ENCODE results near the gene CD3D. TPM values are rescaled to one million over a fixed set of nuclear protein-coding genes. Genes with fewer than 3 reads are reported as not detected.

Gene CD3D
- total RNA-seq = 100 to 1,000 TPM; 489 to 557 TPM

DNA sequence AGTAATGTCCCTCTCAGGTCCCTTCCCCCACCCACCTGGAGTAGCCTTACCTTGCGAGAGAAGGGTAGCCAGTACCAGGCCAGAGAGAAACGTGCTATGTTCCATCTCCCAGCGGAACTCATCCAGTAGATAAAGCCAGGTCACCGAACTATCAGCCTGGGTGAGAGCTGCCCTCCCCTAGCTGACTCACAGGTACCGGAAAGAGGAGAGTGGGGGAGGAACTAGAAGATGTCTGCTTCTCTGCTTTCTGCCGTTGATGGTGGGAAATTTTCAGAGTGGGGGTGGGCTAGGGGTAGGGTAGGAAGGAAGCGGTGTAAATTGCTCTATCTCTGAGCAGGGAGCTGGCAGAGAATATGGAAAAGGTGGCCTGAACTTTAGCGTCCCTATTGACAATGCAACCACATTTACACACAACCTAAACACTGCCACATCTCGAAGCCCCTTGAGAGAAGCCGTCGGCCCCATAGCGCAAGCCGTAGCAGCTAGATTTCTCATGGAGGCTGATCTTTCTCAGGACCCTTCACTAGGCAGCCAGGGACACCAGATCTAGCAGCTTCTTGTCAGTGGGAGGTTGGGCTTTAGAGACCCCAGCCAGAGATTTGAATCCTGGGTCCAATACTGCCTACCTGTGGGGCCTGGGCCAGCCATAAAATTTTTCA lies at the start of gene CD3D:
CD3D (minus strand) TSS at position 203 of the 659 bp plus-strand sequence; CDS start at position 105, 98 bp downstream.
- ChIA-PET CTCF (interaction anchor here (0.8 to 5.6 kb wide), 11 partner anchors 17 to 146 kb away, joined by 3 to 24 read pairs (median 4); partner anchors contain the start of genes CD3E, JAML and UBE4A), POLR2A (interaction anchor here (0.6 to 2.2 kb wide), 3 partner anchors 31 to 37 kb away, joined by 3 to 17 read pairs (median 4); partner anchors contain the start of gene CD3E)
- H3K36me3 Mint-ChIP-seq (ENCODE audit: low read depth) = peaks cover 74% of the 10 kb centered on the region
- peak; percentile 77 for DNase-seq
- no peaks in the 10 kb centered on the region for H3K27me3 Mint-ChIP-seq
- peaks cover 65% of the 10 kb centered on the region for H3K4me1 Mint-ChIP-seq
- H3K4me3 Mint-ChIP-seq = peak within 1 kb of the TSS; percentile 94
- peak within 1 kb of the TSS; percentile 98 for H3K27ac Mint-ChIP-seq
- H3K9me3 Mint-ChIP-seq = no peaks in the 10 kb centered on the region

- POLR2A ChIA-PET = no interaction called here
- peaks cover 70% of the 10 kb centered on the region for H3K36me3 Mint-ChIP-seq (ENCODE audit: low read depth)
- no peak for DNase-seq
- H3K9me3 Mint-ChIP-seq = no peaks in the 10 kb centered on the region
- CTCF ChIA-PET = interaction anchor here (0.7 kb wide), 1 partner anchor 8 kb away, joined by 4 read pairs; no protein-coding TSS in a partner anchor
- no peak overlapping the region for H3K4me3 Mint-ChIP-seq
- H3K4me1 Mint-ChIP-seq = no peaks in the 10 kb centered on the region
- H3K27me3 Mint-ChIP-seq = no peaks in the 10 kb centered on the region
- no peak overlapping the region for H3K27ac Mint-ChIP-seq
Measured at GRCh38 chr11:118383657-118384056, 41.2 kb upstream of the CD3D start.

- H3K36me3 Mint-ChIP-seq (ENCODE audit: low read depth) = peaks cover 68% of the 10 kb centered on the region
- H3K27me3 Mint-ChIP-seq = no peaks in the 10 kb centered on the region
- ChIA-PET CTCF (interaction anchor here (0.7 to 1.7 kb wide), 3 partner anchors 18 to 211 kb away, joined by 3 to 4 read pairs (median 3); no protein-coding TSS in a partner anchor), POLR2A (no interaction called here)
- no peaks in the 10 kb centered on the region for H3K4me1 Mint-ChIP-seq
- DNase-seq = no peak
- no peak overlapping the region for H3K4me3 Mint-ChIP-seq
- no peaks in the 10 kb centered on the region for H3K9me3 Mint-ChIP-seq
- no peak overlapping the region for H3K27ac Mint-ChIP-seq
Measured at GRCh38 chr11:118382954-118383353, 40.4 kb upstream of the CD3D start.

DNA sequence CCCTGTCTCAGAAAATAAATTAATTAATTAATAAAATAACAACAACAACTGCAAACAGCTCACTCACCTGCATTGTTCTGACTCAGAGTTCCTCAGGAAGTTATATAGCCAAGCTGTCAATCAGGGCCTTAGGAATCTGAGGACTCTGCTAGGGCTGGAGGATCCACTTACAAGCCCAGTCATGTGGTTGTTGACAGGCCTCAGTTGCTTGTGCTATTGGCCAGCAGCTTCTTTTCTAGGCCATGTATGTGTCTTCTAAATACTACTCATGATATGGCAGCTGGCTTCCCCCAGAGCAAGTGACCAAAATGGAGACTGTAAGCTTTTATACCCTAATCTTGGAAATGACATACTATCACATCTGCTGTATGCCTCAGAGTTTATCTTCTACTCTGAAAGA lies 38.1 kb upstream of the CD3D start:
- no peak for DNase-seq
- Mint-ChIP-seq H3K27me3 (no peaks in the 10 kb centered on the region), H3K4me3 (no peak overlapping the region), H3K36me3 (ENCODE audit: low read depth) (peaks cover 63% of the 10 kb centered on the region), H3K4me1 (peaks cover 4% of the 10 kb centered on the region), H3K9me3 (no peaks in the 10 kb centered on the region), H3K27ac (no peak overlapping the region)
- ChIA-PET CTCF (interaction anchor here (1.0 to 1.5 kb wide), 5 partner anchors 15 to 182 kb away, joined by 3 to 4 read pairs (median 3); no protein-coding TSS in a partner anchor), POLR2A (no interaction called here)

GRCh38 chr11:118379497-118379896 lies 37.0 kb upstream of the CD3D start:
- no peaks in the 10 kb centered on the region for H3K9me3 Mint-ChIP-seq
- no peak for DNase-seq
- ChIA-PET POLR2A (no interaction called here), CTCF (interaction anchor here (1.1 to 1.5 kb wide), 3 partner anchors 17 to 181 kb away, joined by 3 to 4 read pairs (median 3); no protein-coding TSS in a partner anchor)
- no peak overlapping the region for H3K27ac Mint-ChIP-seq
- H3K4me1 Mint-ChIP-seq = peaks cover 4% of the 10 kb centered on the region
- H3K4me3 Mint-ChIP-seq = no peak overlapping the region
- H3K36me3 Mint-ChIP-seq (ENCODE audit: low read depth) = peaks cover 61% of the 10 kb centered on the region
- no peaks in the 10 kb centered on the region for H3K27me3 Mint-ChIP-seq

GRCh38 chr11:118375978-118376377 lies 33.5 kb upstream of the CD3D start:
- ChIA-PET POLR2A (no interaction called here), CTCF (interaction anchor here (0.9 to 1.0 kb wide), 2 partner anchors 13 to 30 kb away, joined by 3 to 4 read pairs; no protein-coding TSS in a partner anchor)
- Mint-ChIP-seq H3K4me1 (peaks cover 6% of the 10 kb centered on the region), H3K4me3 (no peak overlapping the region), H3K27ac (peak overlapping the region; percentile 19), H3K9me3 (no peaks in the 10 kb centered on the region), H3K36me3 (ENCODE audit: low read depth) (peaks cover 68% of the 10 kb centered on the region), H3K27me3 (no peaks in the 10 kb centered on the region)
- DNase-seq = no peak

GRCh38 chr11:118374729-118375128 lies 32.2 kb upstream of the CD3D start:
- ChIA-PET CTCF (interaction anchor here (1.1 to 3.1 kb wide), 2 partner anchors 12 kb away, joined by 4 to 16 read pairs; no protein-coding TSS in a partner anchor), POLR2A (no interaction called here)
- no peak for DNase-seq
- no peaks in the 10 kb centered on the region for H3K27me3 Mint-ChIP-seq
- H3K36me3 Mint-ChIP-seq (ENCODE audit: low read depth) = peaks cover 72% of the 10 kb centered on the region
- peaks cover 6% of the 10 kb centered on the region for H3K4me1 Mint-ChIP-seq
- H3K9me3 Mint-ChIP-seq = no peaks in the 10 kb centered on the region
- no peak overlapping the region for H3K4me3 Mint-ChIP-seq
- no peak overlapping the region for H3K27ac Mint-ChIP-seq

GRCh38 chr11:118373871-118374270 lies 31.4 kb upstream of the CD3D start:
- POLR2A ChIA-PET = no interaction called here
- no peaks in the 10 kb centered on the region for H3K27me3 Mint-ChIP-seq
- peaks cover 75% of the 10 kb centered on the region for H3K36me3 Mint-ChIP-seq (ENCODE audit: low read depth)

DNA sequence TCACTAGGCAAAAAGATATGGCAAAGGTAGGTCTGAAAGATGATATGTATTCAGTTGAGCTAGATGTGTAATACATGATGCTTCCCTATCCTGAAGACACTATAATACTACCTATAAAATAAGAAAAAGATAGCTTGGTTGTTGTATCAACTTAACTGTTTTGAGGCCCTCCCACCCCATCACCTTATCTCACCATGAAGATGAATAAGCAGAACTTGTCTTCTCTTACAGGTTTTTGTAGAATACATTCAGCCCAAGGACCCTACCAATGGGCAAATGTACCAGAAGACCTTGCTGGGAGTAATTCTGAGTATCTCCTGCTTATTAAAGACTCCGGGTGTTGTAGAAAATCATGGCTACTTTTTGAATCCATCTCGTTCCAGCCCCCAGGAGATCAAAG lies 30.8 kb upstream of the CD3D start:
- H3K27ac Mint-ChIP-seq = no peak overlapping the region
- H3K36me3 Mint-ChIP-seq (ENCODE audit: low read depth) = peaks cover 78% of the 10 kb centered on the region
- ChIA-PET CTCF (interaction anchor here (0.7 to 3.1 kb wide), 4 partner anchors 8 to 230 kb away, joined by 3 to 16 read pairs (median 4); partner anchors contain the start of gene UBE4A), POLR2A (no interaction called here)
- no peaks in the 10 kb centered on the region for H3K9me3 Mint-ChIP-seq
- DNase-seq = no peak
- H3K4me1 Mint-ChIP-seq = peaks cover 6% of the 10 kb centered on the region
- H3K27me3 Mint-ChIP-seq = no peaks in the 10 kb centered on the region
- no peak overlapping the region for H3K4me3 Mint-ChIP-seq

More at GRCh38 chr11:118373871-118374270, 31.4 kb upstream of the CD3D start:
- DNase-seq = no peak
- H3K9me3 Mint-ChIP-seq = no peaks in the 10 kb centered on the region
- H3K27ac Mint-ChIP-seq = no peak overlapping the region
- CTCF ChIA-PET = interaction anchor here (1.0 to 3.1 kb wide), 4 partner anchors 8 to 15 kb away, joined by 3 to 16 read pairs (median 4); partner anchors contain the start of gene UBE4A
- peaks cover 6% of the 10 kb centered on the region for H3K4me1 Mint-ChIP-seq
- H3K4me3 Mint-ChIP-seq = no peak overlapping the region

GRCh38 chr11:118370774-118371173 lies 28.3 kb upstream of the CD3D start:
- Mint-ChIP-seq H3K4me1 (peaks cover 6% of the 10 kb centered on the region), H3K27me3 (no peaks in the 10 kb centered on the region), H3K27ac (no peak overlapping the region), H3K9me3 (no peaks in the 10 kb centered on the region), H3K4me3 (no peak overlapping the region), H3K36me3 (ENCODE audit: low read depth) (peaks cover 73% of the 10 kb centered on the region)
- POLR2A ChIA-PET = no interaction called here
- DNase-seq = no peak
- CTCF ChIA-PET = no interaction called here

- Mint-ChIP-seq H3K4me1 (peaks cover 26% of the 10 kb centered on the region), H3K27ac (no peak overlapping the region), H3K27me3 (no peaks in the 10 kb centered on the region), H3K9me3 (no peaks in the 10 kb centered on the region), H3K4me3 (no peak overlapping the region), H3K36me3 (ENCODE audit: low read depth) (peaks cover 53% of the 10 kb centered on the region)
- ChIA-PET CTCF (interaction anchor here (1.2 kb wide), 1 partner anchor 168 kb away, joined by 3 read pairs; no protein-coding TSS in a partner anchor), POLR2A (no interaction called here)
- no peak for DNase-seq
Measured at GRCh38 chr11:118366287-118366686, 23.8 kb upstream of the CD3D start.

DNA sequence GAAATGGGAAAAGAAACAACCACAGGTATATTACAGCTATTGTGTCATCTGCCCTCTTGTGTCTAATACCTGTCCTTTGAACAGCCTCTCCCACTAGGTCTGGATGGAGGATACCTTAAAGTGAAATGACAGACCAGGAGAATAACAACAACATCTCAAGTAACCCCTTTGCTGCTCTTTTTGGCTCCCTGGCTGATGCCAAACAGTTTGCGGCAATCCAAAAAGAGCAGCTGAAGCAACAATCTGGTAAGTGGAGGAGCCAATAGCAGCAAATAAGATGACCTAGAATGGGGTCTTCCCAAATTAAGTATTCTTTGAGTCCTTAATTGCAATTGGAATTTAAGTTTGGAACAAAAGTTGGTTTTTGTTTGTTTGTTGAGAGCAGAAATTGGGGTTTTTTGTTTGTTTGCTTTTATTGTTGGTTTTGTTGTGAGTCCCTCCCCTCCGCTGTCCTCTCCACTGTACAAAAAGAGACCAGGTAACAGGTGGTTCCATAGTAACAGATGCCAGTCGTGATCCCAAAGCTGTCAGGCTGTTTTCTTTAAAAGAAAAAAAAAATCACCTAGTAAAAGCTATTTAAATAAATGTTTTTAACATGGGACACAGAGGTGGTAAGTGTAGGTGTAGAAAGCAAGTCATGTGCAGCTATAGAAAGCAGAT lies 22.6 kb upstream of the CD3D start:
- DNase-seq = no peak
- ChIA-PET POLR2A (interaction anchor here (0.6 kb wide), 1 partner anchor 507 kb away, joined by 5 read pairs; no protein-coding TSS in a partner anchor), CTCF (interaction anchor here (0.7 to 3.4 kb wide), 10 partner anchors 8 to 276 kb away, joined by 3 to 16 read pairs (median 4); no protein-coding TSS in a partner anchor)
- Mint-ChIP-seq H3K9me3 (no peaks in the 10 kb centered on the region), H3K4me3 (no peak overlapping the region), H3K27me3 (no peaks in the 10 kb centered on the region), H3K27ac (no peak overlapping the region), H3K36me3 (ENCODE audit: low read depth) (peaks cover 46% of the 10 kb centered on the region), H3K4me1 (peaks cover 35% of the 10 kb centered on the region)

Data from activated CD4-positive, alpha-beta T cell treated with anti-CD3 and anti-CD28 coated beads, Interleukin-2, amount 10 ng/mL, durations not matched to agents 7 days and 5 days (primary cell).